ENCODE results near the gene SHISA9.

The SHISA9 gene

DNA sequence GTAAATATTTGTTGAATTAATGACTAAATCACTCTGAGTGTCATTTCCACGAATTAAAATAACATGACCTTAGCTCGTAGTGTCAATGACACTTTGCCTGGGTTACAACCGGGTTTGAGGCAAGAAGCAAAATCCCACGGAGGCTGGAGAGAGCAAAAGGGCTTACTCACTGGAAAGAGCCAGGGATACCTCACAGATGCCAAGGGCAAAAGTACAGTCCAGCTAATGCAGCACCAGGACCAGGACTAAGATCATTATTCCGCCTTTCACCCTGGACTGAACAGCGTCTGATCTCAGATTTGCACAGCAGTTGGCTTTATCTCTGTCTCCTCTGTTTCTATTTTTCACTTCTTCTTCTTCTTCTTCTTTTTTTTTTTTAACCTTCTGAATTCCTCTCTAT, 175.5 kb downstream of the SHISA9 start:
- Histone ChIP-seq H3K27ac (no peak overlapping the region), H3K4me3 (no peak overlapping the region)
- no peak for DNase-seq (ENCODE audit: low spot score)
- TF ChIP-seq, protein P1, sequence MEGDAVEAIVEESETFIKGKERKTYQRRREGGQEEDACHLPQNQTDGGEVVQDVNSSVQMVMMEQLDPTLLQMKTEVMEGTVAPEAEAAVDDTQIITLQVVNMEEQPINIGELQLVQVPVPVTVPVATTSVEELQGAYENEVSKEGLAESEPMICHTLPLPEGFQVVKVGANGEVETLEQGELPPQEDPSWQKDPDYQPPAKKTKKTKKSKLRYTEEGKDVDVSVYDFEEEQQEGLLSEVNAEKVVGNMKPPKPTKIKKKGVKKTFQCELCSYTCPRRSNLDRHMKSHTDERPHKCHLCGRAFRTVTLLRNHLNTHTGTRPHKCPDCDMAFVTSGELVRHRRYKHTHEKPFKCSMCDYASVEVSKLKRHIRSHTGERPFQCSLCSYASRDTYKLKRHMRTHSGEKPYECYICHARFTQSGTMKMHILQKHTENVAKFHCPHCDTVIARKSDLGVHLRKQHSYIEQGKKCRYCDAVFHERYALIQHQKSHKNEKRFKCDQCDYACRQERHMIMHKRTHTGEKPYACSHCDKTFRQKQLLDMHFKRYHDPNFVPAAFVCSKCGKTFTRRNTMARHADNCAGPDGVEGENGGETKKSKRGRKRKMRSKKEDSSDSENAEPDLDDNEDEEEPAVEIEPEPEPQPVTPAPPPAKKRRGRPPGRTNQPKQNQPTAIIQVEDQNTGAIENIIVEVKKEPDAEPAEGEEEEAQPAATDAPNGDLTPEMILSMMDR (IDR thresholded peaks at IDR 0.05): no peak

DNA sequence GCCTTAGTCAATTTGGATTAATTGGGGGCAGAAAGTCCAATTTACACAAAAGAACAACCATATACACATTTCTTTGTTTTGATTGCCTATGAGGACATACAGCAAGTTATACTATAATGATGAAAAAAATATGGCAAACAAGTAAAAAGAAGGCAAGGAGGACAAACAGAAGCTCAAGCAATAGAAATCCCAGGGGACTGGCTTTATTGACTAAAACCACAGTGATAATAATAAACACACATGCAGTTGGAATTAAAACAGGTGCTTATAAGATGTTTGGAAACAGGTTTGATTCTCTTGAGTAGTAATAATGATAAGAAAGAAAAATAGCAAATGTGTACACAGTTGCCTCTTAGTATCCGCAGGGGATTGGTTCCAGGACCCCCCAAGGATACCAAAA, 176.4 kb downstream of the SHISA9 start:
- TF ChIP-seq, protein P1 (IDR thresholded peaks at IDR 0.05): no peak
- no peak overlapping the region for H3K27ac ChIP-seq
- H3K4me3 ChIP-seq: no peak overlapping the region
- DNase-seq (ENCODE audit: low spot score): no peak

DNA sequence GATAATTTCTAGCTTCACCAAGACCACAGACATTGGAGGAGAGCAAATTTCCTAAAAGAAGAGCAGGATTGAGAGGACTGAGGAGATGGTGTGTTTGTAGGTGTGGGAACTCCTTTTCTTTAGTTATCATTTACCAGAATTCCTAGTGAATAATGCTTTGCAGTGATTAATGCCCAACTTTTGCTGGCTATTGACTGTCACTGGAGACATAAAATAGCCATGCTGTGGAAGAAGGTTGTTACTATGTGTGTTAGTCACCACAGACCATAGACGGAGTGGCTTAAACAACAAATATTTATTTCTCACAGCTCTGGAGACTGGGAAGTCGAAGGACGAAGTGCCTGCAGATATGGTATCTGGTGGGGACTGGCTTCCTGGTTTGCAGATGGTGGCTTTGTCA, 179.1 kb downstream of the SHISA9 start:
- Histone ChIP-seq H3K27ac (no peak overlapping the region), H3K4me3 (no peak overlapping the region)
- no peak for DNase-seq (ENCODE audit: low spot score)
- TF ChIP-seq, protein P1 (IDR thresholded peaks at IDR 0.05): no peak

DNA sequence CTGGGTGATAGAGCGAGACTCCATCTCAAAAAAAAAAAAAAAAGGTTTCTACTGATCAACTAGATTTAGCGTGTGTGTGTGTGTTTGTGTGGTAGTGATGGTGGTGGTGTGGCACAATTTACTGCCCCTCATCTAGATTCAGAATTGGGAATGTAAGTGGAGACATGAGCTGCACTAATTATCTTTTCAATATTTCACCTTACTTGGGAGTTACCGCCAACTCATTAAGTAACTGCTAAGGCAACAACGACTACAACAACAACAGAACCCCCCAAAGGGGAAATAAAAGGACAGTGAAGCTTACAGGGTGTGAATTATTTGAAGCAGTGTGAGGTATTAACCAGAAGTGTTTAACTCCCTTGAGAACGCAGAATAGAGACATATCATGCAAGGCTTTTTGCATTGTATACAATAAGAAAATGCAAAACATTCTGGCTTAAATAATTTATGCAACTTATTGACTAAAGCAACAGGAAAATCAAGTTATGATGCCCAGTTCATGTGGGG, 180.5 kb downstream of the SHISA9 start:
- TF ChIP-seq, protein P1 (IDR thresholded peaks at IDR 0.05): no peak
- DNase-seq (ENCODE audit: low spot score): no peak
- no peak overlapping the region for H3K27ac ChIP-seq
- H3K4me3 ChIP-seq: no peak overlapping the region

DNA sequence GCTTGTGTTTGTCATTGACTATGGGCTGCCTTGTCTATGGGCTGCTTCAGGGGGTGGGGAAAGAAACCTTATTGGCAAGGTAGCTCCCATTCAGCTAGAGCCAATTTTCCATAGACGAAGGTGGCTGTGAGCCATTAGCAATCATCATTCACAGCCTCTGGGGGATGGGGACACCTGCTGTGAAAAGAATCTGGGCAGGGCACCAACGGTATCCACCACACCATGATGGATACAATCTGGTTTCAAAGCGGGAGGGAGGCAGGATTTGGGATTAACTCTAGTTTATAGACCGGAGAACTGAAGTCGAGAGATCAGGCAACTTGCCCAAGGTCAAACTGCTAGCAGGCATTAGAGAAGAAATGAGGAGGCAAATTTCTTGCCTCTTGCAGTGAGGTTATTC, 182.3 kb downstream of the SHISA9 start:
- H3K27ac ChIP-seq: no peak overlapping the region
- no peak overlapping the region for H3K4me3 ChIP-seq
- DNase-seq (ENCODE audit: low spot score): no peak
- TF ChIP-seq, protein P1 (IDR thresholded peaks at IDR 0.05): no peak

DNA sequence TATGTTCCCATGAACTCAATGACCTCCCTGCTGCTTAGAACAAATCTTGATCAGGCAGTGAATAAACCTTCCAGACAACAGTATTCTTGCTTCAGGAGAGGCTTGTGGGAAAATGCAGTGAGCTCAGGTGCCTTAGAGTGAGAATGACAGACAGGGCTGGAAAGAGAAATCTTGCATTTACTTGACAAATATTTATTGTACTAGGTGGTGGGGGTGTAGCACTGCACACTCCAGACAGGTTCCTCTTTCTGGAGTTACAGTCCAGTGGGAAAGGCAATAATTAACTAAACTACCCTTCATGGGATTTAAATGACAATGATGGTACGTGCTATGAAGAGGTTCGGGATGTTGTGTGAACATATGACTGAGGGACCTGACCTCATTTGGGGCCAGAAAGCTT, 182.9 kb downstream of the SHISA9 start:
- DNase-seq (ENCODE audit: low spot score): no peak
- Histone ChIP-seq H3K27ac (no peak overlapping the region), H3K4me3 (no peak overlapping the region)
- TF ChIP-seq, protein P1 (IDR thresholded peaks at IDR 0.05): no peak

DNA sequence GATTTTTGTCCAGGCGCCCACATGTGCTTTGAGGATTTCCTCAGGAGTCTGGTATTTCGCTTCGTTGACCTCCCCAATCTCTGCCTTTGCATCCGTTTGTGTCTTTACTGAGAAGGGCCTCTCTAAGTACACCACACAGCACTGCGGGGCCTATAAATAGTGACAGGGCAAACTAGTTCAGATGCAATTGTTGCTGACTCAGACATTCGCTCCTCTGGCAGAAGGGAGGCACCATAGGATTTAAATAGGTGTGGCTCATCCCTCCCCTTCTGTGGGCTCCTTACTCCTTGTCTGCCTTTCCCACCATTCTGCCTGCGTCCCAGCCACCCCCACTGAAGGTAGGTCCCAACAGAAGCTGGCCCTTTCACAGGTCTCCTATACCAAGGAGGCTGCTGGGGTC, 192.3 kb downstream of the SHISA9 start:
- Histone ChIP-seq H3K4me3 (no peak overlapping the region), H3K27ac (no peak overlapping the region)
- no peak for DNase-seq (ENCODE audit: low spot score)
- TF ChIP-seq, protein P1 (IDR thresholded peaks at IDR 0.05): no peak
